ENCODE results near the gene SSR1. TPM values are rescaled to one million over a fixed set of nuclear protein-coding genes. Genes with fewer than 3 reads are reported as not detected.

The SSR1 gene
- total and polyA plus RNA-seq, 9 of the 15 experiments (the other 6 are each of a cell fraction or from before 2014, with no cell fraction given): 87.7 to 220 (median 144) TPM

- no peak for TF ChIP-seq CBX8 (IDR thresholded peaks at IDR 0.05; ENCODE audit: borderline replicate concordance, extremely low read depth, low read depth, low read length, poor library complexity, severe bottlenecking)
- TF ChIP-seq GTF3C2 (IDR thresholded peaks at IDR 0.05; ENCODE audit: borderline replicate concordance, extremely low read depth, insufficient read length): no peak
- no peak for TF ChIP-seq ETV5 (CRISPR knock-in tag; IDR thresholded peaks at IDR 0.05; ENCODE audit: low read depth)
- TF ChIP-seq, protein P1, sequence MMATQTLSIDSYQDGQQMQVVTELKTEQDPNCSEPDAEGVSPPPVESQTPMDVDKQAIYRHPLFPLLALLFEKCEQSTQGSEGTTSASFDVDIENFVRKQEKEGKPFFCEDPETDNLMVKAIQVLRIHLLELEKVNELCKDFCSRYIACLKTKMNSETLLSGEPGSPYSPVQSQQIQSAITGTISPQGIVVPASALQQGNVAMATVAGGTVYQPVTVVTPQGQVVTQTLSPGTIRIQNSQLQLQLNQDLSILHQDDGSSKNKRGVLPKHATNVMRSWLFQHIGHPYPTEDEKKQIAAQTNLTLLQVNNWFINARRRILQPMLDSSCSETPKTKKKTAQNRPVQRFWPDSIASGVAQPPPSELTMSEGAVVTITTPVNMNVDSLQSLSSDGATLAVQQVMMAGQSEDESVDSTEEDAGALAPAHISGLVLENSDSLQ (IDR thresholded peaks at IDR 0.05): no peak; the same call in 1 of the 2 replicates
- no peak for TF ChIP-seq PCBP2 (IDR thresholded peaks at IDR 0.05; ENCODE audit: low read depth, low read length, poor library complexity, severe bottlenecking)
- no peak for TF ChIP-seq PRMT5 (CRISPR knock-in tag; IDR thresholded peaks at IDR 0.05)
- peak in 1 of 2 experiments; percentile 48; a peak in 1 of 4 replicates for TF ChIP-seq SRF (CRISPR knock-in tag; IDR thresholded peaks at IDR 0.05)
- TF ChIP-seq ZC3H11A (IDR thresholded peaks at IDR 0.05; ENCODE audit: low read depth, low read length): no peak
- TF ChIP-seq BRD4 (IDR thresholded peaks at IDR 0.05): no peak
- no peak for TF ChIP-seq HMG20B (CRISPR knock-in tag; IDR thresholded peaks at IDR 0.05)
- TF ChIP-seq RNF2 (IDR thresholded peaks at IDR 0.05): no peak
- no peak for TF ChIP-seq CHCHD3 (CRISPR knock-in tag; IDR thresholded peaks at IDR 0.05)
- TF ChIP-seq ZNF408 (CRISPR knock-in tag; IDR thresholded peaks at IDR 0.05; ENCODE audit: low read depth): no peak
- TF ChIP-seq, protein P2, sequence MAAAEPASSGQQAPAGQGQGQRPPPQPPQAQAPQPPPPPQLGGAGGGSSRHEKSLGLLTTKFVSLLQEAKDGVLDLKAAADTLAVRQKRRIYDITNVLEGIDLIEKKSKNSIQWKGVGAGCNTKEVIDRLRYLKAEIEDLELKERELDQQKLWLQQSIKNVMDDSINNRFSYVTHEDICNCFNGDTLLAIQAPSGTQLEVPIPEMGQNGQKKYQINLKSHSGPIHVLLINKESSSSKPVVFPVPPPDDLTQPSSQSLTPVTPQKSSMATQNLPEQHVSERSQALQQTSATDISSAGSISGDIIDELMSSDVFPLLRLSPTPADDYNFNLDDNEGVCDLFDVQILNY (CRISPR knock-in tag; IDR thresholded peaks at IDR 0.05): no peak
- no peak for TF ChIP-seq FOSL1 (tag; conservative IDR thresholded peaks at IDR 0.05)
- peak; percentile 59; the same call in 1 of the 2 replicates for TF ChIP-seq RAD51 (IDR thresholded peaks at IDR 0.05; ENCODE audit: borderline replicate concordance, low read depth)
- TF ChIP-seq FOXJ2 (tag; IDR thresholded peaks at IDR 0.05): no peak
- no peak for TF ChIP-seq ZNF586 (CRISPR knock-in tag; conservative IDR thresholded peaks at IDR 0.05)
- no peak for TF ChIP-seq HDAC3 (IDR thresholded peaks at IDR 0.05; ENCODE audit: borderline replicate concordance, partially characterized antibody)
- no peak for TF ChIP-seq MLX (CRISPR knock-in tag; conservative IDR thresholded peaks at IDR 0.05)
These were observed 74.0 kb downstream of the SSR1 start (continued) for GRCh38 chr6:7238900-7239589.
